Neural cell (in vitro differentiated cells): ENCODE measurements around the gene ERC2.

Source experiments
- CTCF ChIP-seq: fragments of 450-650 bp; IDR thresholded peaks from 2 replicates; pipeline ENCODE4 v1.5.1; 2014; ENCODE audit warnings: antibody characterized with exemption, mild to moderate bottlenecking, moderate library complexity; ENCODE audit not compliant: poor library complexity, severe bottlenecking
- EZH2 ChIP-seq: fragments of 200-600, 300-800 bp; shearing (Covaris generic), sonication (generic); IDR thresholded peaks from 2 replicates; pipeline ENCODE4 v1.6.1; 2014; ENCODE audit warnings: antibody characterized with exemption, low read length, borderline replicate concordance, mild to moderate bottlenecking; ENCODE audit not compliant: insufficient read depth, poor library complexity, severe bottlenecking
- POLR2AphosphoS5 ChIP-seq: IDR thresholded peaks from 2 replicates; pipeline ENCODE4 v1.6.1; 2012
- SMC3 ChIP-seq: fragments of 450-650 bp; conservative IDR thresholded peaks from 2 replicates; pipeline ENCODE4 v1.6.1; 2014; ENCODE audit warnings: antibody characterized with exemption, mild to moderate bottlenecking, moderate library complexity; ENCODE audit not compliant: poor library complexity
- TAF1 ChIP-seq: IDR thresholded peaks from 2 replicates; pipeline ENCODE4 v1.6.1; 2012; ENCODE audit warnings: low read depth

- TF ChIP-seq SMC3 (no peak), CTCF (no peak), POLR2AphosphoS5 (no peak), EZH2 (no peak), TAF1 (no peak)
These were observed 645.3 kb downstream of the ERC2 start for GRCh38 chr3:55823001-55823400.
